HG02885 (cell line): ENCODE results near the gene SZRD1.

Experiments
- ATAC-seq: cut with Tn5 transposase; IDR thresholded peaks from one replicate; pipeline ENCODE4 v1.9.1; 2021; ENCODE audit warnings: mild to moderate bottlenecking; ENCODE audit not compliant: unreplicated experiment, poor library complexity

Gene SZRD1

GRCh38 chr1:16436946-16437474, 70.0 kb downstream of the SZRD1 start, which contains the start of gene SPATA21:
Gene SPATA21 (minus strand): TSS chr1:16437424. CDS start chr1:16431371, 6,053 bp downstream.
- no peak for ATAC-seq

GRCh38 chr1:16438516-16438915, 71.5 kb downstream of the SZRD1 start:
- no peak for ATAC-seq

DNA sequence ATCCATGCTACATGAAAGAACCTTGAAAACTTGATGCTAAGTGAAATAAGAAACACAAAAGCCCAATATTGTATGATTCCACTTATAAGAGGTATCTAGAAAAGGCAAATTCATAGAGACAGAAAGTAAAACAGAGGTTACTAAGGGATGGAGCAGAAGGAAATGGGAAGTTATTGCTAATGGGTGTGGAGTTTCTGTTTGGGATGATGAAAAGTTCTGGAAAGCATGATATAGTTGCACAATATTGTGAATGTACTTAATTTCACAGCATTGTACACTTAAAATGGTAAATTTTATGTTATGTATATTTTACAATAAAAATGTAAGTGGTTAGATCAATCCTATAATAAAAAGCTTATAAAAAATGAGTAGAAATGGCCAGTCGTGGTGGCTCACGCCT, 71.9 kb downstream of the SZRD1 start:
- no peak for ATAC-seq

GRCh38 chr1:16440131-16440469, 73.1 kb downstream of the SZRD1 start:
- peak; percentile 28 for ATAC-seq

GRCh38 chr1:16440470-16441281, 73.6 kb downstream of the SZRD1 start, which contains the start of gene NECAP2:
Gene NECAP2 (plus strand): TSS chr1:16440724. CDS start chr1:16440762, 38 bp downstream.
- ATAC-seq: peak; percentile 88

DNA sequence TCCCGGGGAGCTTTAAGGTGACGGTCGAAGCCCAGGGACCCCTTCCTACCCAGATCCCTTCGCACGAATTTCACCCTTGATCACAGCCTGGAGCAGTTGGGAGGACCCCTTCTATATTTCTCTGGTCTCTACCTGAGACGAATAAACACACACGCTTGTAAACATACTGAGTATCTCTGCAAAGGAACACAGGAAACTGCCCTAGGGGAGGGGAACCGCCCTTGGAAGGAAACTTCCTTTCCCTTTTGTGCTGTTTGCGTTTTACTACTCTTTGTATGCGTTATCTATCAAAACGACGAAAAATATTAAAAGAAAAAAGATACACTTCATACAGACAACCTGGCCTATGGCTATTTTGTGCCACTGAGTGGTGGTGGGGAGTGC, 74.2 kb downstream of the SZRD1 start:
- no peak for ATAC-seq

DNA sequence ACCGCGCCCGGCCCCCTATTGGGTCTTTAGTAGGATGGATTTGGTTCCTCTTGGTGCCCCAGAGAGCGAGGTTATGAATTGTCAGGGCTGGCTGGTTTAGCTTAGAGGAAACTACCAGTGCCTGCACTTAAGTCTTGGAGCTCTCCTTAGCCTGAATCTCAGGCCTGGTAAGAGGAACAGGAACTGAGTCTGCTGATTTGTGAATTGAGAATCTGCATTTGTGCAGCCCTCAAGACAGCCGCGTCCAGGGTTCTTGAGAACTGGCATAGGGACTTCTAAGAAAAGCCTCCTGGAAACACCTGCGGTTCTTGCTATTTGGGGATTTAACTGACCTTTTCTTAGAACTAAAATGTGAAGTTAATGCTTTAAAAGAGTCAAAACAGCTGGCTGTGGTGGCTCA, 75.2 kb downstream of the SZRD1 start:
- no peak for ATAC-seq

- no peak for ATAC-seq
These were observed 75.9 kb downstream of the SZRD1 start for GRCh38 chr1:16442941-16443340.

- no peak for ATAC-seq
These were observed 77.1 kb downstream of the SZRD1 start for GRCh38 chr1:16443975-16444770.

- no peak for ATAC-seq
These were observed 78.0 kb downstream of the SZRD1 start for GRCh38 chr1:16445052-16445451.

GRCh38 chr1:16446116-16446515, 79.1 kb downstream of the SZRD1 start:
- ATAC-seq: no peak

DNA sequence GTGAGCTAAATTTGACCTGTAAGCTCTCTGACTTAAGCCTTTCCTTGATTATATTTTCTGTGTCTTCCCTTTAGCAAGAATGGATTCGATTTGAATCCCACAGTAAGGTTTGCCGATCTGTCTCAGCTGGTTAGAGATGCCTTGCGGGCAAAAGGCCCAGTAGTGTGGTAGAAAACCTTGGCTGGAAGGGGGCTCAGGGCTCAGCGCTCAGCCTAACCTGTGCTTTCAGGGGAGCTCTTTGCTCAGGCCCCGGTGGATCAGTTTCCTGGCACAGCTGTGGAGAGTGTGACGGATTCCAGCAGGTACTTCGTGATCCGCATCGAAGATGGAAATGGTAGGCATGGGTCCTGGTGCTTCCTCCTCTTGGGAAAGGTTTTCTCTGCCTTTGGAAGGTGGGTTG, 80.6 kb downstream of the SZRD1 start:
- no peak for ATAC-seq
